Subcutaneous adipose tissue (tissue), 4 donors: ENCODE measurements around the gene KRTAP4-12. TPM values are rescaled to one million over a fixed set of nuclear protein-coding genes. Genes with fewer than 3 reads are reported as not detected.

Experiments used
- total RNA-seq, 4 donors: library from RNA; depleted of rRNA; stranded (reverse); fragments of >200 nt; gene quantifications; one replicate each; pipeline ENCODE4 v1.1.0, GENCODE V29; 2016
- TF ChIP-seq, protein P1 (sequence below): fragments of 450-650 bp; IDR thresholded peaks from one replicate; pipeline ENCODE4 v1.5.1; 2016; ENCODE audit warnings: low read depth, mild to moderate bottlenecking, control low read depth, antibody characterized with exemption, moderate library complexity

KRTAP4-12 gene
- total RNA-seq, 4 donors from 2014 or later: not detected

DNA sequence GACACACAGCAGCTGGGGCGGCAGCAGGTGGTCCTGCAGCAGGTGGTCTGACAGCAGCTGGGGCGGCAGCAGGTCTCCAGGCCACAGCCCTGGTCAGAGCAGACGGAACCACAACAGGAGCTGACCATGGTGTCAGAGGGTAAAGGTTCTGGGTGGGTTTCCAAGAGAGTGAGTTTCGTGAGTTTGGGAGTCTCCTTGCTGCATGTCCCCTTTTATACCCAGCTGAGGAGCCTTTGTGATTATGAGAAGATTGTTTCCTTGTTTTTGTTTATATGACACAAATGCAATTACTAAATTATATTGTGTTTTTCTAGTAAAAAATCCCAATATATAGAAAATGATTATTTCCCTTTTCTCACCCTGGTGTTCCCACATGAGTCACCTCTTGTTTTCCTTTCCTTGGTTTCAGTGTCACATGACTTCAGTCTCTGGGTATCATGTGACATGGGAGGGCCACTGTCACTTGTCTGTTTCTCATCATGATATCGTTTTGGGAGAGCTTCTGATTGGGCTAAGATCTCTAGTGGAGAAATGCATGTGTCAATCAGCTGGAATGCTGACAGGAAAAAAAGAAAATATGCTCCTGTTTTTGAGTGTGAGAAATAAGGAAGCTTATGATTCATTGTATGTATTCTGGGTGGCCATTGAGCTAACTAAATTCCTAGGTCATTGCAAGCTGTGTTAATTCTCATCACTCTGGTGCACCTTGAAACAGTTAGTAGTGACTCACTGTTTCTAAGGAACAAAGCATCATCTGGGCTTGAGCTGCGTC lies 16.6 kb upstream of the KRTAP4-12 start, which contains the start of gene KRTAP4-6:
Gene KRTAP4-6 (minus strand): TSS at position 185 of the 772 bp plus-strand sequence. CDS start 57 bp downstream, at position 128.
- TF ChIP-seq, protein P1, sequence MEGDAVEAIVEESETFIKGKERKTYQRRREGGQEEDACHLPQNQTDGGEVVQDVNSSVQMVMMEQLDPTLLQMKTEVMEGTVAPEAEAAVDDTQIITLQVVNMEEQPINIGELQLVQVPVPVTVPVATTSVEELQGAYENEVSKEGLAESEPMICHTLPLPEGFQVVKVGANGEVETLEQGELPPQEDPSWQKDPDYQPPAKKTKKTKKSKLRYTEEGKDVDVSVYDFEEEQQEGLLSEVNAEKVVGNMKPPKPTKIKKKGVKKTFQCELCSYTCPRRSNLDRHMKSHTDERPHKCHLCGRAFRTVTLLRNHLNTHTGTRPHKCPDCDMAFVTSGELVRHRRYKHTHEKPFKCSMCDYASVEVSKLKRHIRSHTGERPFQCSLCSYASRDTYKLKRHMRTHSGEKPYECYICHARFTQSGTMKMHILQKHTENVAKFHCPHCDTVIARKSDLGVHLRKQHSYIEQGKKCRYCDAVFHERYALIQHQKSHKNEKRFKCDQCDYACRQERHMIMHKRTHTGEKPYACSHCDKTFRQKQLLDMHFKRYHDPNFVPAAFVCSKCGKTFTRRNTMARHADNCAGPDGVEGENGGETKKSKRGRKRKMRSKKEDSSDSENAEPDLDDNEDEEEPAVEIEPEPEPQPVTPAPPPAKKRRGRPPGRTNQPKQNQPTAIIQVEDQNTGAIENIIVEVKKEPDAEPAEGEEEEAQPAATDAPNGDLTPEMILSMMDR: no peak

DNA sequence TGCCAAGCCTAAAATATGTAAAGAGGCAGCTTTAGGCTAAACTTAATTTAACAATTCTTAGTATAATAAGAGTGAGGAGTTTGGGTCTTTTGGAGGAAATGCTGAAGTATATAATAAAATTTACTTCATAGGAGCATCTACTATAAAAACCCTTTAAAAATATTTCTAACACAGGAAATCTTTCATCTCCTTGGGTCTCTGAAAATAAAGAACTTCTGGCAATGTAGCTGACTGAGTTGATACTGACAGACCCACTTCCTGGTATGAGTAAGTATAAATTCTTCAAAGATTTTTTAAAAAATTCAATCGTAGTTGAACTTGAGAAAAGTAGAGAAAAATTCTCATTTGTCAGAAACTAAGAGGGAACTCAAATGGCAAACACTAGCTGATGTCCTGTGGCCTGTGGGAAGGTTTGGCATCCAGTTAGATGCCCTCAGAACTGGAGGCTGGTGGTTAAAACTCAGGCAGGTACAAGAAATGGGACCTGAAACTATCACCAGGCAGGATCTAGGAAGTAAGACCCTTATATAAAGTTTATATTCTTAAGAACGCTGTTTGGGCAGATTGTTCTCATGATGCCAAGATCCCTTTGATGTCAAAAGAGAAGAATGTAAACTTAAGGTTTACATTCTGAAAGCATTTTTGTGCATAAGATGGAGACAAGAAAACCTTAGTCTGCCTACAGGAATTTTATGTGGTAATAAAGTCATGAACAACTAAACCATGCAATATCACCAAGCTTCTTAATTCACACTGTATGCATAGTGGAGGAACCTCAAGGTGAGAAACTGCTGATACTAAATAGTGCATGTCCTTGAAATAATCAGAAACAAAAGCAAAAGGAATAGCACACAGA lies 10.1 kb upstream of the KRTAP4-12 start:
- TF ChIP-seq, protein P1: no peak

DNA sequence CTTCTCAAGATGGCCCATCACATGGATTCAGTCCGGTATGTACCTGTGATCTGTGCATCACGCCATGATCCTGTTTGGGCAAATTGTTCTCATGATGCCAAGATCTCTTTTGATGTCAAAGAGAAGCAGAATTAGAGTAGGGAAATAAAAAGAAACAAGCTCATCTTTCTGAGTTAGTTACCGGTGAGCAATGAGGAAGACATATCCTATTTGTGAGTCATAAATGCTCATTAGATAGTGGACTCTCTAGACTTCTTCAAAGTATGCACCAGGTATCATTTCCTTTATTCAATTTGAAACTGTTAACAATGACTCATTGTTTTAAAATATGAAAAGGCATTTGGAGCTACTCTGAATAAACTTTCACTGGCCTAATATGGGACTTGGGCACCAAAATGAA lies 8.0 kb upstream of the KRTAP4-12 start:
- TF ChIP-seq, protein P1: no peak

DNA sequence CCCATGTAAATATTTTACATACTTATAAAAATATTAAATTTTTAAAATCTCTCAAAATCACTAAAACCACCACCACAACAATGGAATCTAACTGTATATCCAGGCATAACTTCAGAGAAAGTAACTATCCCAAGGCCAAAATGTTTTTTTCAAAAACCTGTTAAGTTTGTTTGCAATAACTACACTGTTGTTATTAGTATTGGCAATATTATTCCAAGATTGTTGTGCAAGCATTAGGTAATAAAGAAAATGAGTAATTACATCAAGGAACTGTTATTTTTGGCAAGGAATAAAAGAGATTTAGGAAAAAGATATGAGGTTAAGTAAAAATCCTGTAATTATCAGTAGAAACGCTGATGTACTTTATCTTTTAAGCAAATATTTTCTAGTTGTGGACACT lies 3.4 kb upstream of the KRTAP4-12 start:
- TF ChIP-seq, protein P1: no peak

DNA sequence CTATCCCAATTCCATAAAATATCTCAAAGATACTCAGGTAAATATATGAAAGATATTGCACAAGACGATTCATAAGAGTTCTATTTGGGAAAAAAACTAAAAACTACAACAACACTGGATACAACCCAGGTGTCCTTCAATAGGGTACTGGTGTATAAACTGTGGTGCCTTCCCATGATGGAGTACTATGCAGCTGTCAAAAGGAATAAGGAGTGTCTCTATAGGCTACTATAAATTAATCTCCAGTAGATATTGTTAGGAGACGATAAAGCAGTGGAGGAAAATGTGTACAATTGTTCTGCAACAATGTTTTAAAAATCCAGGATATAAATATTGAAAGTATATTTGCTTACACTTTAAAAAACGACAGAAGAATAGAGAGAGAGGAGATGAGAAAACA lies 2.4 kb upstream of the KRTAP4-12 start:
- TF ChIP-seq, protein P1: no peak

DNA sequence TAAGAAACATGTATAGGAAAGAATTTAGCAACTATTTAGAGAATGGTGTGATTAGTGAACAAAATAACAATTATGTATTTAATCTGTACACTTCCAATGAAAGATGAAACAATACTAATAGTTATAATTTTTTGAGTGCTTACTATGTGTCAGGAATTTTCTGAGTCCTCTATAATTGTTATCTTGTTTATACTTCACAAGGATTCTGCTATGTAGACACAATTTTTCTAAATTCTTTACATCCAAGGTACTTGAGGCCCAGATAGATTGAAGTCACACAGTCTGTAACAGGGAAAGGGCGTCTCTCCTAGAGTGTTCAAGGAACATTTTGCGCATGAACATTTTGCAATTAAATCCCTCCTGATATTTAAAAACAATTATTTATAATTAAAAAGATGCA lies 1.1 kb upstream of the KRTAP4-12 start:
- TF ChIP-seq, protein P1: no peak

DNA sequence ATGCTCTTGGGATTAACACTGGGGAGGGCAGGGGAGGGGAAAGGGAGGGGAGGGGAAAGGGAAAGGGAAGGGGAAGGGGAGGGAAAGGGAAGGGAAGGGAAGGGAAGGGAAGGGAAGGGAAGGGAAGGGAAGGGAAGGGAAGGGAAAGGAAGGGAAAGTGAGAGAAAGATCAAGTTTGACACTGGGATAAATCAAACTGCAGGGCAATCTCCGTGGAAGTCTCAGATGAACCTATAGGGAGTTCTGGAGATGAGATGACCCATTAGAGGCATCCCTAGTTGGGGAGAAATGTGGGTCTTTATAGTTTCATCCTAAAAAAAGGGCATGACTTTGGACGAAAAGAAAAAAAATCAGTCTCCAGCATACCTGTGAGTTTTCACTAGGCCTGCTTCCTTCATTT lies 2.2 kb downstream of the KRTAP4-12 start:
- TF ChIP-seq, protein P1: no peak
